K562 (cell line): ENCODE data around the gene HLA-DRB1.

Experiments used
- ELF4 ChIP-seq: fragments of 450-650 bp; formaldehyde crosslinking; IDR thresholded peaks from 2 replicates; pipeline ENCODE4 v1.4.0; 2022; ENCODE audit warnings: missing genetic modification characterization
- EP300 ChIP-seq: IDR thresholded peaks from 2 replicates; pipeline ENCODE4 v1.6.1; 2012; ENCODE audit warnings: low read length, improper control_type of control experiment
- ETS1 ChIP-seq: conservative IDR thresholded peaks from 2 replicates; pipeline ENCODE4 v1.6.1; 2011; ENCODE audit warnings: low read depth, mild to moderate bottlenecking, low read length; ENCODE audit not compliant: control insufficient read depth
- HIVEP1 ChIP-seq: fragments of 250-450 bp; sonication (Bioruptor Pico); IDR thresholded peaks from 2 replicates; pipeline ENCODE4 v1.4.0; 2020; ENCODE audit warnings: mild to moderate bottlenecking
- POLR2A ChIP-seq: fragments of 450-650 bp; conservative IDR thresholded peaks from 2 replicates; pipeline ENCODE4 v1.6.1; 2016
- ZNF75A ChIP-seq: fragments of 450-650 bp; formaldehyde crosslinking; IDR thresholded peaks from 2 replicates; pipeline ENCODE4 v1.4.0; 2020; ENCODE audit warnings: mild to moderate bottlenecking
- ZNF766 ChIP-seq: fragments of 200-800 bp; sonication (Bioruptor generic); conservative IDR thresholded peaks from 2 replicates; pipeline ENCODE4 v1.6.1; 2016; ENCODE audit warnings: missing genetic modification characterization, missing compliant biosample characterization
- TF ChIP-seq, protein P1 (sequence below): fragments of 250-450 bp; sonication (Bioruptor Pico); IDR thresholded peaks from 2 replicates; pipeline ENCODE4 v1.4.0; 2020; ENCODE audit warnings: mild to moderate bottlenecking, moderate library complexity
- TF ChIP-seq, protein P2 (sequence below): sonication (generic); formaldehyde crosslinking; IDR thresholded peaks from 2 replicates; pipeline ENCODE4 v1.8.0; 2022; ENCODE audit warnings: missing genetic modification reagents, mild to moderate bottlenecking, moderate library complexity, borderline replicate concordance
- TF ChIP-seq, protein P3 (sequence below): sonication (generic); formaldehyde crosslinking; IDR thresholded peaks from 2 replicates; pipeline ENCODE4 v1.9.0; 2022; ENCODE audit warnings: mild to moderate bottlenecking, missing genetic modification reagents

DNA sequence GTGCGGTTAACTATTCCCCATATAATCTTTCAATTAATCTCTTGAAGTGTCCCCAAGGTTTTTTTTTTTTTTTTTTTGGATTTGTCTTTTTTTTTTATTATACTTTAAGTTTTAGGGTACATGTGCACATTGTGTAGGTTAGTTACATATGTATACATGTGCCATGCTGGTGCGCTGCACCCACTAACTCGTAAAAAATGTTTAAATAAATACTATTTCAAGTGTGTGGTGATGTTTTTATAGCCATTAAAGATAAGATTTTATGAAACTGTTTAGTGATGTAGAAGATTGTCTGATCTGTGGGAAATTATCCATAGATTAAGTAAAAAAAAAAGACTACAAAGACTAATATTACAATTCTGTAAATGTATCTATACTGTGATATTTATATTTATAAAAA lies 34.9 kb upstream of the HLA-DRB1 start:
- TF ChIP-seq ETS1 (no peak), HIVEP1 (CRISPR knock-in tag) (no peak), ELF4 (CRISPR knock-in tag) (no peak), ZNF75A (no peak), EP300 (no peak), ZNF766 (CRISPR knock-in tag) (no peak), POLR2A (no peak)
- TF ChIP-seq, protein P1, sequence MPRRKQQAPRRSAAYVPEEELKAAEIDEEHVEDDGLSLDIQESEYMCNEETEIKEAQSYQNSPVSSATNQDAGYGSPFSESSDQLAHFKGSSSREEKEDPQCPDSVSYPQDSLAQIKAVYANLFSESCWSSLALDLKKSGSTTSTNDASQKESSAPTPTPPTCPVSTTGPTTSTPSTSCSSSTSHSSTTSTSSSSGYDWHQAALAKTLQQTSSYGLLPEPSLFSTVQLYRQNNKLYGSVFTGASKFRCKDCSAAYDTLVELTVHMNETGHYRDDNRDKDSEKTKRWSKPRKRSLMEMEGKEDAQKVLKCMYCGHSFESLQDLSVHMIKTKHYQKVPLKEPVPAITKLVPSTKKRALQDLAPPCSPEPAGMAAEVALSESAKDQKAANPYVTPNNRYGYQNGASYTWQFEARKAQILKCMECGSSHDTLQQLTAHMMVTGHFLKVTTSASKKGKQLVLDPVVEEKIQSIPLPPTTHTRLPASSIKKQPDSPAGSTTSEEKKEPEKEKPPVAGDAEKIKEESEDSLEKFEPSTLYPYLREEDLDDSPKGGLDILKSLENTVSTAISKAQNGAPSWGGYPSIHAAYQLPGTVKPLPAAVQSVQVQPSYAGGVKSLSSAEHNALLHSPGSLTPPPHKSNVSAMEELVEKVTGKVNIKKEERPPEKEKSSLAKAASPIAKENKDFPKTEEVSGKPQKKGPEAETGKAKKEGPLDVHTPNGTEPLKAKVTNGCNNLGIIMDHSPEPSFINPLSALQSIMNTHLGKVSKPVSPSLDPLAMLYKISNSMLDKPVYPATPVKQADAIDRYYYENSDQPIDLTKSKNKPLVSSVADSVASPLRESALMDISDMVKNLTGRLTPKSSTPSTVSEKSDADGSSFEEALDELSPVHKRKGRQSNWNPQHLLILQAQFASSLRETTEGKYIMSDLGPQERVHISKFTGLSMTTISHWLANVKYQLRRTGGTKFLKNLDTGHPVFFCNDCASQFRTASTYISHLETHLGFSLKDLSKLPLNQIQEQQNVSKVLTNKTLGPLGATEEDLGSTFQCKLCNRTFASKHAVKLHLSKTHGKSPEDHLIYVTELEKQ (CRISPR knock-in tag) = no peak
- TF ChIP-seq, protein P2, sequence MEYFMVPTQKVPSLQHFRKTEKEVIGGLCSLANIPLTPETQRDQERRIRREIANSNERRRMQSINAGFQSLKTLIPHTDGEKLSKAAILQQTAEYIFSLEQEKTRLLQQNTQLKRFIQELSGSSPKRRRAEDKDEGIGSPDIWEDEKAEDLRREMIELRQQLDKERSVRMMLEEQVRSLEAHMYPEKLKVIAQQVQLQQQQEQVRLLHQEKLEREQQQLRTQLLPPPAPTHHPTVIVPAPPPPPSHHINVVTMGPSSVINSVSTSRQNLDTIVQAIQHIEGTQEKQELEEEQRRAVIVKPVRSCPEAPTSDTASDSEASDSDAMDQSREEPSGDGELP (CRISPR knock-in tag) = no peak
- TF ChIP-seq, protein P3, sequence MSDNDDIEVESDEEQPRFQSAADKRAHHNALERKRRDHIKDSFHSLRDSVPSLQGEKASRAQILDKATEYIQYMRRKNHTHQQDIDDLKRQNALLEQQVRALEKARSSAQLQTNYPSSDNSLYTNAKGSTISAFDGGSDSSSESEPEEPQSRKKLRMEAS (CRISPR knock-in tag) = no peak
